ENCODE measurements around the gene CFHR4. TPM values are rescaled to one million over a fixed set of nuclear protein-coding genes. Genes with fewer than 3 reads are reported as not detected.
"Not testable (repeated sequence)": the region's sequence is repeated elsewhere in the genome, so short reads cannot be mapped to it uniquely, and the experiment has no call there.

CFHR4 gene
- total RNA-seq, 2 experiments from 2014 or later, result not detected

DNA sequence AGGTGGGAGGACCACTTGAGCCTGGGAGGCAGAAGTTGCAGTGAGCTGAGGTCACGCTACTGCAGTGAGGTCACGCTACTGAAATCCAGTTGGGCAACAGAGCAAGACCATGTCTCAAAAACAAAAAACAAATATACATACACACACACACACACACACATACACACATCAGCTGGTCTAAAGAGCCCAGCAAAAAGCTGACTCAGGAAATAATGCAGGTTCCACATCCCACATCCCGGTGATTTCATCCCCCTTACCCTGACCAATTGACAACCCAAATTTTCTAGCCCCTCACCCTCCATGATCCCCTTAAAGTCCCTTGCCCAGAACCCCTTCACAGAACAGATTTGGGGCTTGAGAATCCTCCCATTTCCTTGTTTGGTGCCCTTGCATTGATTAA, 11.9 kb upstream of the CFHR4 start:
- Mint-ChIP-seq H3K36me3 (ENCODE audit: low read depth) (no peaks in the 10 kb centered on the region), H3K4me1 (ENCODE audit: low read depth) (no peaks in the 10 kb centered on the region), H3K9me3 (no peaks in the 10 kb centered on the region), H3K27me3 (no peaks in the 10 kb centered on the region), H3K27ac (no peak overlapping the region), H3K4me3 (no peak overlapping the region)
- ChIA-PET CTCF (no interaction called here), POLR2A (no interaction called here)
- Histone ChIP-seq H3K9me3 (ENCODE audit: control insufficient read depth in 1 of 2, insufficient read depth in 1 of 2, low read length in 2 of 2) (no peaks in the 10 kb centered on the region), H3K4me3 (ENCODE audit: low read length) (no peak overlapping the region), H3K27ac (ENCODE audit: low read depth in 1 of 2, low read length in 2 of 2) (no peak overlapping the region), H3K36me3 (ENCODE audit: insufficient read depth, low read length) (no peaks in the 10 kb centered on the region), H3K4me1 (ENCODE audit: insufficient read depth, low read length) (no peaks in the 10 kb centered on the region), H3K27me3 (ENCODE audit: control insufficient read depth in 1 of 2, insufficient read depth in 2 of 2, low read length in 2 of 2) (peaks cover 0 to 2% of the 10 kb centered on the region in 2 experiments)
- TF ChIP-seq, protein P1, sequence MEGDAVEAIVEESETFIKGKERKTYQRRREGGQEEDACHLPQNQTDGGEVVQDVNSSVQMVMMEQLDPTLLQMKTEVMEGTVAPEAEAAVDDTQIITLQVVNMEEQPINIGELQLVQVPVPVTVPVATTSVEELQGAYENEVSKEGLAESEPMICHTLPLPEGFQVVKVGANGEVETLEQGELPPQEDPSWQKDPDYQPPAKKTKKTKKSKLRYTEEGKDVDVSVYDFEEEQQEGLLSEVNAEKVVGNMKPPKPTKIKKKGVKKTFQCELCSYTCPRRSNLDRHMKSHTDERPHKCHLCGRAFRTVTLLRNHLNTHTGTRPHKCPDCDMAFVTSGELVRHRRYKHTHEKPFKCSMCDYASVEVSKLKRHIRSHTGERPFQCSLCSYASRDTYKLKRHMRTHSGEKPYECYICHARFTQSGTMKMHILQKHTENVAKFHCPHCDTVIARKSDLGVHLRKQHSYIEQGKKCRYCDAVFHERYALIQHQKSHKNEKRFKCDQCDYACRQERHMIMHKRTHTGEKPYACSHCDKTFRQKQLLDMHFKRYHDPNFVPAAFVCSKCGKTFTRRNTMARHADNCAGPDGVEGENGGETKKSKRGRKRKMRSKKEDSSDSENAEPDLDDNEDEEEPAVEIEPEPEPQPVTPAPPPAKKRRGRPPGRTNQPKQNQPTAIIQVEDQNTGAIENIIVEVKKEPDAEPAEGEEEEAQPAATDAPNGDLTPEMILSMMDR (IDR thresholded peaks at IDR 0.05), result no peak
- DNase-seq (no peak), ATAC-seq (ENCODE audit: poor library complexity) (no peak)
- intact Hi-C loops (cut with DNase I, micrococcal nuclease), result no loop called here

DNA sequence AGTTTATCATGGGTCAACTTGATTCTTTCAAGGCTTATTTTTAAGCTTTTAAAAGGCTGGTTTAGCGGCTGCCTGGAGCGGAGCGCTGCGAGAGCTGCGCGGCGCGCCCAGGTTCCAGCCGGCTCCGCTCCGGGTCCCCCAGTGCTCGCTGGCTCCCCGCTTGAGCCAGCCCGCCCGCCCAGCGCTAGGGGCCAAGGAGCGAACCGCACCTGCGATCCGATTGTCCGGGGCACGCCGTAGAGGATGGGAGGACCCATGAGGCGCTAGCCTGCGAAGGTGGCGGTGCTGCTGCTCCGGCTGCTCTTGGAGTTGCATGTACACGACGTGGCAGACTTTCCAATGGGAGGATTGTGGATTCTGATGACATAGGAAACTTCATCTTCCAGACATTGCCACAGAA, 9.9 kb upstream of the CFHR4 start:
- CTCF ChIA-PET, result no interaction called here

GRCh38 chr1:196886560-196886959, 1.3 kb upstream of the CFHR4 start:
- H3K9me3 Mint-ChIP-seq; H3K9me3 ChIP-seq (ENCODE audit: control insufficient read depth in 1 of 2, insufficient read depth in 1 of 2, low read length in 2 of 2); POLR2A ChIA-PET; H3K4me3 ChIP-seq (ENCODE audit: low read length); H3K4me1 Mint-ChIP-seq (ENCODE audit: low read depth); H3K4me1 ChIP-seq (ENCODE audit: insufficient read depth, low read length); H3K27me3 ChIP-seq (ENCODE audit: control insufficient read depth in 1 of 2, insufficient read depth in 2 of 2, low read length in 2 of 2); H3K36me3 ChIP-seq (ENCODE audit: insufficient read depth, low read length); H3K27me3 Mint-ChIP-seq; DNase-seq; CTCF ChIA-PET; H3K27ac ChIP-seq (ENCODE audit: low read depth in 1 of 2, low read length in 2 of 2); intact Hi-C loops (cut with DNase I, micrococcal nuclease); H3K36me3 Mint-ChIP-seq (ENCODE audit: low read depth); H3K4me3 Mint-ChIP-seq; ATAC-seq (ENCODE audit: poor library complexity); H3K27ac Mint-ChIP-seq: not testable (repeated sequence)

More for the DNA sequence above, 9.9 kb upstream of the CFHR4 start:
- ATAC-seq (ENCODE audit: poor library complexity) (no peak), DNase-seq (no peak)
- no peaks in the 10 kb centered on the region for H3K27me3 Mint-ChIP-seq
- Histone ChIP-seq H3K27me3 (ENCODE audit: control insufficient read depth in 1 of 2, insufficient read depth in 2 of 2, low read length in 2 of 2) (peaks cover 0 to 2% of the 10 kb centered on the region in 2 experiments), H3K4me3 (ENCODE audit: low read length) (no peak overlapping the region), H3K36me3 (ENCODE audit: insufficient read depth, low read length) (no peaks in the 10 kb centered on the region), H3K4me1 (ENCODE audit: insufficient read depth, low read length) (no peaks in the 10 kb centered on the region), H3K9me3 (ENCODE audit: control insufficient read depth in 1 of 2, insufficient read depth in 1 of 2, low read length in 2 of 2) (no peaks in the 10 kb centered on the region), H3K27ac (ENCODE audit: low read depth in 1 of 2, low read length in 2 of 2) (no peak overlapping the region)
- TF ChIP-seq, protein P1 (IDR thresholded peaks at IDR 0.05), result no peak
- H3K4me1 Mint-ChIP-seq (ENCODE audit: low read depth), result no peaks in the 10 kb centered on the region
- POLR2A ChIA-PET, result no interaction called here
- no peak overlapping the region for H3K27ac Mint-ChIP-seq
- H3K36me3 Mint-ChIP-seq (ENCODE audit: low read depth), result no peaks in the 10 kb centered on the region
- intact Hi-C loops (cut with DNase I, micrococcal nuclease), result no loop called here
- H3K9me3 Mint-ChIP-seq, result peaks cover under 1% of the 10 kb centered on the region
- H3K4me3 Mint-ChIP-seq, result no peak overlapping the region

GRCh38 chr1:196890668-196891067, 2.8 kb downstream of the CFHR4 start:
- no peaks in the 10 kb centered on the region for H3K36me3 ChIP-seq (ENCODE audit: insufficient read depth, low read length)
- no peak for ATAC-seq (ENCODE audit: poor library complexity)
- Mint-ChIP-seq H3K4me1 (ENCODE audit: low read depth) (no peaks in the 10 kb centered on the region), H3K4me3 (no peak overlapping the region), H3K36me3 (ENCODE audit: low read depth) (no peaks in the 10 kb centered on the region), H3K27me3 (no peaks in the 10 kb centered on the region), H3K9me3 (no peaks in the 10 kb centered on the region), H3K27ac (no peak overlapping the region)
- ChIA-PET POLR2A (no interaction called here), CTCF (no interaction called here)
- no peaks in the 10 kb centered on the region for H3K27me3 ChIP-seq (ENCODE audit: control insufficient read depth in 1 of 2, insufficient read depth in 2 of 2, low read length in 2 of 2)
- no peak for DNase-seq
- H3K9me3 ChIP-seq (ENCODE audit: control insufficient read depth in 1 of 2, insufficient read depth in 1 of 2, low read length in 2 of 2), result no peaks in the 10 kb centered on the region
- TF ChIP-seq, protein P1 (IDR thresholded peaks at IDR 0.05), result no peak
- intact Hi-C loops (cut with DNase I, micrococcal nuclease), result no loop called here
- no peaks in the 10 kb centered on the region for H3K4me1 ChIP-seq (ENCODE audit: insufficient read depth, low read length)
- H3K4me3 ChIP-seq (ENCODE audit: low read length), result no peak overlapping the region
- H3K27ac ChIP-seq (ENCODE audit: low read depth in 1 of 2, low read length in 2 of 2), result no peak overlapping the region

All from CD4-positive, alpha-beta T cell (primary cell).